Stimulated activated CD8-positive, alpha-beta memory T cell treated with anti-CD3 and anti-CD28 coated beads, Interleukin-12 subunit alpha, Interleukin-12 subunit beta, amount 100 ng/mL, for 24 hours (primary cell): Measurements from ENCODE around the gene GPC1.

Experiments
- DNase-seq: peaks from one replicate; pipeline ENCODE4 v3.0.0-alpha.2; 2020; ENCODE audit errors: extremely low read depth

GPC1 gene

GRCh38 chr2:240397542-240397916, 37.9 kb upstream of the GPC1 start:
- no peak for DNase-seq

- DNase-seq, result no peak
Measured at GRCh38 chr2:240397924-240398645, 37.4 kb upstream of the GPC1 start.

GRCh38 chr2:240398661-240399267, 36.7 kb upstream of the GPC1 start:
- no peak for DNase-seq

GRCh38 chr2:240399419-240400324, 35.8 kb upstream of the GPC1 start:
- DNase-seq, result no peak

GRCh38 chr2:240400371-240401161, 34.9 kb upstream of the GPC1 start:
- no peak for DNase-seq

GRCh38 chr2:240401308-240401707, 34.2 kb upstream of the GPC1 start:
- DNase-seq, result no peak

- DNase-seq, result no peak
Measured at GRCh38 chr2:240401781-240402551, 33.5 kb upstream of the GPC1 start.

- DNase-seq, result no peak
Measured at GRCh38 chr2:240402566-240403272, 32.7 kb upstream of the GPC1 start.

GRCh38 chr2:240403396-240404104, 31.9 kb upstream of the GPC1 start:
- no peak for DNase-seq

GRCh38 chr2:240404174-240404852, 31.1 kb upstream of the GPC1 start:
- DNase-seq, result no peak

- DNase-seq, result no peak
Measured at GRCh38 chr2:240405133-240405532, 30.3 kb upstream of the GPC1 start.

- no peak for DNase-seq
Measured at GRCh38 chr2:240405684-240406313, 29.7 kb upstream of the GPC1 start.

- DNase-seq, result no peak
Measured at GRCh38 chr2:240407090-240407489, 28.4 kb upstream of the GPC1 start.

- DNase-seq, result no peak
Measured at GRCh38 chr2:240410004-240410403, 25.5 kb upstream of the GPC1 start.

GRCh38 chr2:240410808-240411207, 24.7 kb upstream of the GPC1 start:
- no peak for DNase-seq

- DNase-seq, result no peak
Measured at GRCh38 chr2:240411261-240412160, 24.0 kb upstream of the GPC1 start.

GRCh38 chr2:240412211-240412861, 23.1 kb upstream of the GPC1 start:
- DNase-seq, result no peak
